GM12878 (cell line): ENCODE measurements around the gene ETNPPL. TPM values are rescaled to one million over a fixed set of nuclear protein-coding genes. Genes with fewer than 3 reads are reported as not detected.

Experiments used
- ATAC-seq: fragments of 200-7000 bp; cut with Tn5 transposase; 3 replicates; pipeline ENCODE4 v1.9.1; 2020; ENCODE audit warnings: mild to moderate bottlenecking, moderate library complexity
- BruUV-seq: library from RNA; stranded (reverse); fragments of 400-500 nt; replicated peaks from 2 replicates; lab custom pipeline; 2021; lab: Mats Ljungman, UMichigan
- CTCF ChIA-PET: fragments of 300-600 bp; sonication (Branson Sonifier 250); formaldehyde crosslinking; extraction: SDS; loops from one replicate; lab custom pipeline; 2021; ENCODE audit warnings: inconsistent platforms; lab: Yijun Ruan, JAX
- POLR2A ChIA-PET: fragments of 350-600 bp; formaldehyde crosslinking; extraction: SDS; loops from one replicate; lab custom pipeline; 2021; ENCODE audit warnings: inconsistent platforms; lab: Charles Lee
- RAD21 ChIA-PET: fragments of 300-600 bp; sonication (Branson Sonifier 250); formaldehyde crosslinking; loops from one replicate; lab custom pipeline; 2023; ENCODE audit warnings: antibody characterized with exemption; ENCODE audit not compliant: unreplicated experiment; lab: Charles Lee
- SMC1A ChIA-PET: fragments of 300-600 bp; sonication (Branson Sonifier 250); formaldehyde crosslinking; loops from one replicate; lab custom pipeline; 2023; ENCODE audit not compliant: unreplicated experiment, uncharacterized antibody; lab: Charles Lee
- DNase-seq: peaks from one replicate; pipeline ENCODE4 v3.0.0-alpha.2; 2011; ENCODE audit warnings: low read depth, low spot score
- FAIRE-seq: peaks from 3 replicates; lab custom pipeline; 2011; peaks lifted over from hg19 to GRCh38; lab: Jason Lieb, UNC
- H2AFZ ChIP-seq: 2 replicates; pipeline ENCODE4 v1.6.0; 2011; ENCODE audit warnings: low read depth, low read length, control low read depth; ENCODE audit not compliant: control insufficient read depth
- H3K27ac ChIP-seq: 2 replicates; pipeline ENCODE4 v1.5.1; 2011; ENCODE audit warnings: control low read depth; ENCODE audit not compliant: control insufficient read depth, insufficient read depth
- H3K27me3 ChIP-seq, 2 experiments: replicated peaks in 1 of 2; 2 replicates each; pipeline versions ENCODE4 v1.6.0 to v1.6.1; 2011; ENCODE audit warnings: low read length in 1 of 2; ENCODE audit not compliant: control insufficient read depth in 2 of 2, insufficient read depth in 2 of 2
- H3K36me3 ChIP-seq, 2 experiments: 2 replicates each; pipeline ENCODE4 v1.5.1; 2011; ENCODE audit warnings: low read length in 1 of 2; ENCODE audit not compliant: control insufficient read depth in 2 of 2, insufficient read depth in 2 of 2
- H3K4me1 ChIP-seq: 2 replicates; pipeline ENCODE4 v1.6.1; 2011; ENCODE audit warnings: mild to moderate bottlenecking, low read length, moderate library complexity, mixed read lengths; ENCODE audit not compliant: control insufficient read depth, insufficient read depth
- H3K4me2 ChIP-seq: 2 replicates; pipeline ENCODE4 v1.6.0; 2011; ENCODE audit warnings: control low read depth; ENCODE audit not compliant: control insufficient read depth, insufficient read depth
- H3K4me3 ChIP-seq: fragments of 200-600 bp; sonication (generic); 2 replicates; pipeline ENCODE4 v1.5.1; 2016
- H3K79me2 ChIP-seq: 2 replicates; pipeline ENCODE4 v1.6.0; 2011; ENCODE audit warnings: low read length; ENCODE audit not compliant: control insufficient read depth, insufficient read depth
- H3K9ac ChIP-seq: 2 replicates; pipeline ENCODE4 v1.8.0; 2011; ENCODE audit warnings: low read length, control low read depth, mixed read lengths; ENCODE audit not compliant: control insufficient read depth, insufficient read depth
- H3K9me3 ChIP-seq: replicated peaks from 3 replicates; pipeline ENCODE4 v1.5.1; 2011; ENCODE audit warnings: mild to moderate bottlenecking, low read length; ENCODE audit not compliant: control insufficient read depth, insufficient read depth
- H4K20me1 ChIP-seq: 2 replicates; pipeline ENCODE4 v1.6.0; 2011; ENCODE audit not compliant: control insufficient read depth, insufficient read depth
- CBFB ChIP-seq: IDR thresholded peaks from 2 replicates; pipeline ENCODE4 v1.6.1; 2016; ENCODE audit warnings: antibody characterized with exemption, low read depth
- MYB ChIP-seq: fragments of 150-350 bp; IDR thresholded peaks from 2 replicates; pipeline ENCODE4 v1.6.1; 2014; ENCODE audit warnings: mild to moderate bottlenecking, low read depth, low read length, borderline replicate concordance
- SUZ12 ChIP-seq: fragments of 200-600 bp; sonication (generic); IDR thresholded peaks from one replicate; pipeline ENCODE4 v1.6.1; 2018; ENCODE audit warnings: antibody characterized with exemption, mild to moderate bottlenecking; ENCODE audit not compliant: unreplicated experiment
- WGBS: methylation state at CpG from one replicate; pipeline ENCODE4 v1.1.6; 2016; ENCODE audit warnings: low lambda C conversion rate; ENCODE audit not compliant: insufficient replicate concordance, insufficient coverage; ENCODE audit errors: missing lambda C conversion rate; 5-methylcytosine and 5-hydroxymethylcytosine counted together
- in situ Hi-C: fragments of 300-500 bp; cut with MboI; formaldehyde crosslinking; loops from 9 replicates; pipeline ENCODE4 v1.14.3; 2018; ENCODE audit warnings: mixed read lengths
- intact Hi-C: fragments of 100-400 bp; cut with micrococcal nuclease; formaldehyde crosslinking; loops from one replicate; pipeline ENCODE4 v1.14.2; 2022; ENCODE audit not compliant: unreplicated experiment
- polyA plus RNA-seq, 11 experiments: library from polyadenylated mRNA; depleted of rRNA in 4 of 11; unstranded in 6 of 11; stranded (reverse) in 5 of 11; fragments of >200 nt; fragmentation: Nextera tagmentation in 4 of 11; fragmentation: Illumina TruSeq in 1 of 11; extraction: Ambion mirVana in 4 of 11; extraction: Trizol in 1 of 11; gene quantifications; 1 replicate in 1 of 11; 2 replicates in 10 of 11; pipeline versions ENCODE4 v1.2.1 to v1.2.3, GENCODE V29; 2011 to 2016; ENCODE audit warnings: inconsistent platforms in 2 of 11, missing spikeins in 2 of 11, low read depth in 1 of 11
- total RNA-seq, 4 experiments: library from RNA; depleted of rRNA in 3 of 4; stranded (reverse); fragments of >200 nt in 3 of 4; fragmentation: Illumina TruSeq in 1 of 4; extraction: Trizol in 1 of 4; gene quantifications; 2 replicates each; pipeline versions ENCODE4 v1.2.1 to v1.2.3, GENCODE V29; 2013 to 2021
- TF ChIP-seq, protein P1 (sequence below): fragments of 450-650 bp; IDR thresholded peaks from 2 replicates; pipeline ENCODE4 v1.6.1; 2017; ENCODE audit warnings: mild to moderate bottlenecking
- TF ChIP-seq, protein P2 (sequence below): IDR thresholded peaks from 2 replicates; pipeline ENCODE4 v1.6.1; 2012; ENCODE audit warnings: low read depth, low read length, improper control_type of control experiment
- TF ChIP-seq, protein P3 (sequence below): fragments of 450-650 bp; IDR thresholded peaks from 2 replicates; pipeline ENCODE4 v1.6.1; 2016; ENCODE audit warnings: mild to moderate bottlenecking, moderate library complexity, borderline replicate concordance

Gene ETNPPL
- total and polyA plus RNA-seq, 10 of the 15 experiments (the other 5 are each of a cell fraction or from before 2014, with no cell fraction given), result not detected

GRCh38 chr4:108703370-108703769, 59.5 kb downstream of the ETNPPL start (continued):
- TF ChIP-seq, protein P1, sequence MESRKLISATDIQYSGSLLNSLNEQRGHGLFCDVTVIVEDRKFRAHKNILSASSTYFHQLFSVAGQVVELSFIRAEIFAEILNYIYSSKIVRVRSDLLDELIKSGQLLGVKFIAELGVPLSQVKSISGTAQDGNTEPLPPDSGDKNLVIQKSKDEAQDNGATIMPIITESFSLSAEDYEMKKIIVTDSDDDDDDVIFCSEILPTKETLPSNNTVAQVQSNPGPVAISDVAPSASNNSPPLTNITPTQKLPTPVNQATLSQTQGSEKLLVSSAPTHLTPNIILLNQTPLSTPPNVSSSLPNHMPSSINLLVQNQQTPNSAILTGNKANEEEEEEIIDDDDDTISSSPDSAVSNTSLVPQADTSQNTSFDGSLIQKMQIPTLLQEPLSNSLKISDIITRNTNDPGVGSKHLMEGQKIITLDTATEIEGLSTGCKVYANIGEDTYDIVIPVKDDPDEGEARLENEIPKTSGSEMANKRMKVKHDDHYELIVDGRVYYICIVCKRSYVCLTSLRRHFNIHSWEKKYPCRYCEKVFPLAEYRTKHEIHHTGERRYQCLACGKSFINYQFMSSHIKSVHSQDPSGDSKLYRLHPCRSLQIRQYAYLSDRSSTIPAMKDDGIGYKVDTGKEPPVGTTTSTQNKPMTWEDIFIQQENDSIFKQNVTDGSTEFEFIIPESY, result no peak
- TF ChIP-seq MYB, result no peak

- no peak overlapping the region for H3K9ac ChIP-seq
- RAD21 ChIA-PET, result no interaction called here
- H3K4me1 ChIP-seq, result no peaks in the 10 kb centered on the region
- no TSS peak for BruUV-seq
- 0% methylated on average over 3 of the region's 3 CpGs for WGBS
- H3K79me2 ChIP-seq, result no peaks in the 10 kb centered on the region
- no peaks in the 10 kb centered on the region for H4K20me1 ChIP-seq
- H3K4me2 ChIP-seq, result no peak overlapping the region
- H3K4me3 ChIP-seq, result no peak overlapping the region
- DNase-seq (no peak), ATAC-seq (no peak), FAIRE-seq (no peak)
- no peaks in the 10 kb centered on the region; a peak in 1 of 4 replicates for H3K27me3 ChIP-seq
- no peaks in the 10 kb centered on the region for H3K9me3 ChIP-seq
- SMC1A ChIA-PET, result no interaction called here
- CTCF ChIA-PET, result no interaction called here
- TF ChIP-seq CBFB, result no peak
- TF ChIP-seq, protein P2, sequence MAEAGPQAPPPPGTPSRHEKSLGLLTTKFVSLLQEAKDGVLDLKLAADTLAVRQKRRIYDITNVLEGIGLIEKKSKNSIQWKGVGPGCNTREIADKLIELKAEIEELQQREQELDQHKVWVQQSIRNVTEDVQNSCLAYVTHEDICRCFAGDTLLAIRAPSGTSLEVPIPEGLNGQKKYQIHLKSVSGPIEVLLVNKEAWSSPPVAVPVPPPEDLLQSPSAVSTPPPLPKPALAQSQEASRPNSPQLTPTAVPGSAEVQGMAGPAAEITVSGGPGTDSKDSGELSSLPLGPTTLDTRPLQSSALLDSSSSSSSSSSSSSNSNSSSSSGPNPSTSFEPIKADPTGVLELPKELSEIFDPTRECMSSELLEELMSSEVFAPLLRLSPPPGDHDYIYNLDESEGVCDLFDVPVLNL, result no peak
- TF ChIP-seq, protein P3, sequence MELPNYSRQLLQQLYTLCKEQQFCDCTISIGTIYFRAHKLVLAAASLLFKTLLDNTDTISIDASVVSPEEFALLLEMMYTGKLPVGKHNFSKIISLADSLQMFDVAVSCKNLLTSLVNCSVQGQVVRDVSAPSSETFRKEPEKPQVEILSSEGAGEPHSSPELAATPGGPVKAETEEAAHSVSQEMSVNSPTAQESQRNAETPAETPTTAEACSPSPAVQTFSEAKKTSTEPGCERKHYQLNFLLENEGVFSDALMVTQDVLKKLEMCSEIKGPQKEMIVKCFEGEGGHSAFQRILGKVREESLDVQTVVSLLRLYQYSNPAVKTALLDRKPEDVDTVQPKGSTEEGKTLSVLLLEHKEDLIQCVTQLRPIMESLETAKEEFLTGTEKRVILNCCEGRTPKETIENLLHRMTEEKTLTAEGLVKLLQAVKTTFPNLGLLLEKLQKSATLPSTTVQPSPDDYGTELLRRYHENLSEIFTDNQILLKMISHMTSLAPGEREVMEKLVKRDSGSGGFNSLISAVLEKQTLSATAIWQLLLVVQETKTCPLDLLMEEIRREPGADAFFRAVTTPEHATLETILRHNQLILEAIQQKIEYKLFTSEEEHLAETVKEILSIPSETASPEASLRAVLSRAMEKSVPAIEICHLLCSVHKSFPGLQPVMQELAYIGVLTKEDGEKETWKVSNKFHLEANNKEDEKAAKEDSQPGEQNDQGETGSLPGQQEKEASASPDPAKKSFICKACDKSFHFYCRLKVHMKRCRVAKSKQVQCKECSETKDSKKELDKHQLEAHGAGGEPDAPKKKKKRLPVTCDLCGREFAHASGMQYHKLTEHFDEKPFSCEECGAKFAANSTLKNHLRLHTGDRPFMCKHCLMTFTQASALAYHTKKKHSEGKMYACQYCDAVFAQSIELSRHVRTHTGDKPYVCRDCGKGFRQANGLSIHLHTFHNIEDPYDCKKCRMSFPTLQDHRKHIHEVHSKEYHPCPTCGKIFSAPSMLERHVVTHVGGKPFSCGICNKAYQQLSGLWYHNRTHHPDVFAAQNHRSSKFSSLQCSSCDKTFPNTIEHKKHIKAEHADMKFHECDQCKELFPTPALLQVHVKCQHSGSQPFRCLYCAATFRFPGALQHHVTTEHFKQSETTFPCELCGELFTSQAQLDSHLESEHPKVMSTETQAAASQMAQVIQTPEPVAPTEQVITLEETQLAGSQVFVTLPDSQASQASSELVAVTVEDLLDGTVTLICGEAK, result no peak
- TF ChIP-seq SUZ12, result no peak
- no peaks in the 10 kb centered on the region for H3K36me3 ChIP-seq
- POLR2A ChIA-PET, result no interaction called here
- in situ Hi-C loops, result no loop called here
- intact Hi-C loops, result no loop called here
- H2AFZ ChIP-seq, result peak overlapping the region; percentile 31
- H3K27ac ChIP-seq, result no peak overlapping the region
Observed at GRCh38 chr4:108702960-108703359, 59.9 kb downstream of the ETNPPL start.
